H4 (cell line): Measurements from ENCODE around the gene ITGA3. TPM values are rescaled to one million over a fixed set of nuclear protein-coding genes. Genes with fewer than 3 reads are reported as not detected.

Source experiments
- DNase-seq: peaks from one replicate; pipeline ENCODE4 v3.0.0-alpha.2; 2015; ENCODE audit warnings: low spot score
- total RNA-seq: library from RNA; depleted of rRNA; stranded (reverse); fragments of >200 nt; shearing (Covaris generic); gene quantifications from 2 replicates; pipeline ENCODE4 v1.2.3, GENCODE V29; 2014; rRNA removed

ITGA3 gene
- total RNA-seq = 106 and 129 TPM in 2 replicates

- DNase-seq = peak; percentile 88
These were observed at the start of gene ITGA3 for GRCh38 chr17:50055426-50056216. Gene ITGA3 (plus strand): TSS chr17:50056110. CDS start chr17:50056440, 330 bp downstream.

GRCh38 chr17:50009282-50009681 lies 46.6 kb upstream of the ITGA3 start:
- no peak for DNase-seq

- no peak for DNase-seq
These were observed 42.8 kb upstream of the ITGA3 start for GRCh38 chr17:50013079-50013478.

DNA sequence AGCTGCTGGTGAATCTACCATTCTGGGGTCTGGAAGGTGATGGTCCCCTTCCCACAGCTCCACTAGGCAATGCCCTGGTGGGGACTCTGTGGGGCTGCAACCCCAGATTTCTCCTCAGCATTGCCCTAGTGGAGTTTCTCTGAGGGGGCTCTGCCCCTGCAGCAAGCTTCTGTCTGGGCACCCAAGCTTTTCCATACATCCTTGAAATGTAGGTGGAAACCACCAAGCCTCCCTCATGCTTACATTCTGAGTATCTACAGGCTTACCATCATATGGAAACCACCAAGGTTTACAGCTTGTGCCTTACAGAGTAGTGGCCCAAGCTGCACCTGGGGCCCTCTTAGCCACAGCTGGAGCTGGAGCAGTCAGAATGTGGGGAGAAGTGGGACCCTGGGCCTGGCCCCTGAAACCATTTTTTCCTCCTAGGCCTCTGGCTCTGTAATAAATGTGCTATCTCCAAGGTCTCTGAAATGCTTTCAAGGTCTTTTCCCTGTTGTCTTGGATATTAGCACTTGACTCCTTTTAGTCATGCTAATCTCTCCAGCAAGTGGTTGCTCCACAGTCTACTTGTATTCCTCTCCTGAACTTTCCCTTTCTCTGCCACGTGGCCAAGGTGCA lies 41.3 kb upstream of the ITGA3 start:
- DNase-seq = no peak

DNA sequence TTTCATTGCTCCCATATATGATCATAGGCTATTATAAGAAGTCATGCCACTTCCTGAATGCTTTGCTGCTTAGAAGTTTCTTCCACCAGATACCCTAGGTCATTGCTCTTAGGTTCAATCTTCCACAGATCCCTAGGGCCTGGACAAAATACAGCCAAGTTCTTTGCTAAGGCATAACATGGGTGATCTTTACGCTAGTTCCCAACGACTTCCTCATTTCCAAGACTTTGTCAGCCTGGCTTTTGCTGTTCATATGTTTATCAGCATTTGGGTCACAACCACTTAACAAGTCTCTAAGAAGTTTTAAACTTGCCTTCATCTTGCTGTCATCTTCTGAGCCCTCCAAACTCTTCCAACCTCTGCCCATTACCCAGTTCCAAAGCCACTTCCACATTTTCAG lies 40.8 kb upstream of the ITGA3 start:
- no peak for DNase-seq

- DNase-seq = no peak
These were observed 37.0 kb upstream of the ITGA3 start for GRCh38 chr17:50018909-50019308.

DNA sequence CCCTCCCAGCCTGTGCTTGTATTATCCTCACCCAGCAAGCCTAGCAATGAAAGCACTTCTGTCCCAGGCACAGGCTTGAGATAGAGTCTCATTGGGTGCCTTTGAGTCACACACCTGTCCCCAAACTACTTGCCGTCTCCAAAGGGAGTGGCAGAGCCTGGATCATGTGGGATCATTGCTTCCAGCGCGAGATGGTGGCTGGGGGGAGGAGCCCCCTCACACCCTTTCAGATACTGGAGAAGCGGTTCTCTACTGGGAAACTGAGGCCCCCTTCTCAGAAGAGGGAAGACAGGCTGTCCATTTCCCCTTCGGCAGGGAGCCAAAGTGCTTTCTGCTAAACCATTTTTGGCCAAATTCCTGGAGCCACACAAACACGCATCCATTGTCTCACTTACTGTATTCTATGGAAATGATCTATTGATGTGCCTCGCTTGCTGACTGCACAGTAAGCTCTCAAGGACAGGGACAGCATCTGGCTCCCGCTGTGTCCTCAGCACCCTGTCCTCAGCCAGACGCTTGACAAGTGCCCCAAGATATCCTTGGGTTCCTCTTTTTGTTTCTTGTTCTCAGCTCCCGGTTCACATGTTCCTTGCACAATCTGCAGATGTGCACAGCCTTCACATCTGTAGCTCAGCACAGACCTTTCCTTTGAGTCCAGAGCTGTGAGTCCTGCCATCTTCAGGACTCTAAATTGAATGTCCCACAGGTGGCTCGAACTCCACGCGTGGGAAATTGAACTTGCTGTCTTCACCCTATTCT lies 34.9 kb upstream of the ITGA3 start:
- DNase-seq = no peak

DNA sequence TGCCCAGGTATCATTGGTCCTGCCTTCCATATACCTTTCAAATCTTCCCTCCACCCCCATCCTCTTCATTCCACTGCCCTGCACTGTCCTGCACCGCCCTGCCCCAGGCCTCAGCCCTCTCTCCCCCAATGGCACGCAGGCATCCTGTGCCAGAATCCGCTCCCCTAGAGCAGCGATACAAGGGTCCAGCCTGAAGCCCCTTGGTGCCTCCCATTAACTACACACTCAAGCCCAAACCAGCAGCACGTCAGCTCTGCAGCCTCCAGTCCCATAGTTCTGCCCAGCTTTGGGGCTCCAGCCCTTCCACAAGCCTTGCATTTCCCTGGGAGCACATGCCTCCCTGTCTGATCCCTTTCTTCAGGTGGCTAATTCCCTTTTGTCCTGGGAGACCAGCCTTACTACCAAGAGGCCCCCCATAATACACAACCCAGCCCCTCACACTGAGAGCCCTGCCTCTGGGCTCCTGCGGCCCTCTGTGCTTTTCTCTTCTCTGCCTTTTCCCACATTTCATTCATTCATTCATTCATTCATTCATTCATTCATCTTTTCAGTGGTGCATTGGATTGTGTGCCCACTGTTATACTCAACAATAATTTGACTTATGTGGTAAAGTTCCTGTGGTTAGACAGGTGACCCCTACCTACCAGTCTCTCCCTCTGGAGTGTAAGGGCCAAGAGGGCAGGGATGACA lies 34.1 kb upstream of the ITGA3 start:
- no peak for DNase-seq

- DNase-seq = no peak
These were observed 33.3 kb upstream of the ITGA3 start for GRCh38 chr17:50022463-50023130.

- no peak for DNase-seq
These were observed 32.4 kb upstream of the ITGA3 start for GRCh38 chr17:50023520-50023919.

DNA sequence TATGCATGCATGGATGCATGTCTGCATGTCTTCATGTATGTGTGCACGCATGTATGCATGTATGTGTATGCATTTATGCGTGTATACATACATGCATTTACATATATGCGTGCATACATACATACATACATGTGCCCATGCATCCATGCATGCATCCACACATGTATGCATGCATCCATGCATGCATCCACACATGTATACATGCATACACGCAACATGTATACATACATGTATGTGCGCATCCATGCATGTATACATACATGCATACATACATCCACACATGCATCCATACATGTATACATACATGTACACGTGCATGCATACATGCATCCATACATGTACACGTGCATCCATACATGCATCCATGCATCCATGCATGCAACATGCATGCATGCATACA lies 31.1 kb upstream of the ITGA3 start:
- DNase-seq = no peak

DNA sequence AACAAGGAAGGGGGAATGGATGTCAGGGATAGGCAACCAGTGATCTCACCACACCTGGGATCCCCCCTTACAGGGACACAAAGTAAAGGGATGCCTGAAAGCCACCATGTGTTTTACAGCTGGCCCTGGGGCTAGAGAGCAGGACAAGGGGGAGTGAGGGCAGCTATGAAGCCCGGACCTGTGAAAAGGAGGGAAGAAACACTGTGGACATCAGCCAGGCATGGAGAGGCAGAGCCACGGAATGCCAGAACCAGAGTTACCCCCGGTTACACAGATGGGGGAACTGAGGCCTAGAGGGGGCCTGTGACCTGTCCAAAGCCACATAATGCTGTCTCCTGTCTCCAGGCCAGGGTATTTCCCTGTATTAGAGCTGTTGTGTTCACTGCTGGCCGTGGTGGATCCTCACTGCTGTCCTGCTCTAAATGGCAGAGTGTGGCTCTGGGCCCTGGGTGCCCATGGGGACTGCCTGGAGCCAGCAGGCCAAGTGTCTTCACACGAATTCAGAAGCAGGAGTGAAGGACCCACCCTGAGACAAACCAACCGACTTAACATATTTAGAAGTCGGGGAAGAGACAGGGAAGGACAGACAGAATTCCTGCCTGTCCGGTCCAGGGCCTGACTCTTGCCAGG lies 29.7 kb upstream of the ITGA3 start:
- DNase-seq = no peak

- DNase-seq = peak; percentile 88
These were observed 29.1 kb upstream of the ITGA3 start for GRCh38 chr17:50026837-50027171.

DNA sequence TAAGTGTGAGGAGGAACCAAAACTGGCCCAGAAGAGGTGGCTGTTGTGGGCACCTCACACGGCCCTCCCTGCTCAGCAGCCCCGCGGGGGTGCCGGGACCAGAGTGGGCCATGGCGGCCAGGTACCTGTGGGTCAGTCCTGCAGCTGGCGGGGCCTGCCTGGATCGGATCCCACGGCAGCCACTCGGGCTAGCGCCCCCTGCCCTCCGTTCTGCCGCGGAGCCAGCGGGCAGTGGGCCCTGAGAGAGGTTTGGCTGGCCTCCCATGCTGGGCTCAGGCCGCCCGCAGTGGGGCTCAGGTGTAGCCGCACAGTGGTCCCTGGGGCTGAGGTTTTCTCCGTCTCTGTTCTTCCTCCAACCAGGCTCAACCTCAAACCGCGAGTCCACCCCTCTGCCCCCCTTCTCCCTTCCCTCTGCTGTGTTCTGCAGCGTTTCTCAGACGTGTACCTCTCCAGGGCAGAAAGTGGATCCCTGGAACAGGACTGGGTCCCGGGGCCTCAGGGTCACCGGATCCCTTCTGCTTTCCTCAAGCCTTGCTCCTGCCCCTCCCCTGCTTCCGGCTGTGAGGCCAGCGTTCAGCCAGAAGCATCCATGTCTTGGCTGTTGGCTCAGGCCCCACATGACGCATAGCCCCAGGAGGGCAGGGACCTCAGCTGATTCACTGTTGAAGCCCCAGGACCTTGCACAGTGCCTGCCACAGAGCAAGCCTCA lies 28.6 kb upstream of the ITGA3 start:
- peak; percentile 99 for DNase-seq

DNA sequence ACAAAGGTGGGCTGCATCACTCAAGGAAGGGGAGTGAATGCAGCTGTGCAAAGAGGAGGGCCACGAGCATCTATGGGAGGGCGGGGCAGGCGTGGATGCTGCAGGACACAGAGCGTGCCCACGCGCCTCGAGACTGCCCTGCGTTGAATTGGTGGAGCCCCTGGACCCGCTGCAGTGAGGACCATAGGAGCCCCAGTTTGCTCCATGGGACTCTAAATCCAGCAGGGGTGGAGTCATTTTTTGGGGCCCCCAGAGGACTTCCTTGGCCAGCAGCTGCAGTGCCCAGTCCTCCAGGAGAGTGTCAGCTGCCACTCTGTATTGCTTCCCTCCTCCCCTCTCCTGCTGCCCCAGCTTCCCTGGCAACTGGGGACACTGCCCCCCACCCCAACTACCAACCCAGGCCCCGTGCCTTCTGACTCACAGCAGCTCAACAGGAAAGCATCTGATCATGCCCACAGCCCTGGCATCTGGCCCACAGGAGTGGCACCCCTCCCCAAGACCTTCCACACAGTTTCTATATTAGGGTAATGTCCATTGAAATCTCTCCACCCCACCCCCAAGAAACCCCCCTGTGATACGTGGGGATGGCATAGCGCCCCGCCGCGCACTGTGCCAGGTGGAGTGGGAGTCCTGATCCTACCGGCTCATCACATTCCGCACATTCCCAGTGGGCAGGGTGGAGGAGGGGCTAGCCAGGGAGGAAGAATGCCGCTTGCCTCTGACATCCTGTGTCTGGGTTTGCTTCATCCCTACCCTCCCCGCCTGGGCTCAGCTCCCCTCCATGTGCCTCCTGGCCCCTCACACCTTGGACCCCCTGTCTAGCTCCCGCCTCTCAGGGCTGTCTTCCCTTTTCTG lies 27.8 kb upstream of the ITGA3 start:
- DNase-seq = peak; percentile 95

DNA sequence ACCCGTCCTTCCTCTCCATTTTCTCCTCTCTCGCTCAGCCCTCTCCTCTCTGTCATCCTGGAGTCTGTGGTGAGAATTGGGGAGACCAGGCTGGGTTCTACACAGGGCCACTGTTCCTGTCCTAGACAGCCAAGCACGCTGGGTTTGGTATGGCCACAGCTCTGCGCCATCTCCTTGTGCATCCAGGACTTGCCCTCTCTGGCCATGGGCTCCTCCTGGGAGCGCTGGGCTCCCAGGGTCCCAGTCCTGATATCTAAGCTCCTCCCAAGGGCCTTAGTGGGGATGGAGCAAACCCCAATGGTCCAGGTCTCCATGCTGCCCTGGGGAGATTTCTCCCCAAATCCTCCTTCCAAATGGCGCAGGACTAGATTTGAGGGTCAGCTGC lies 27.2 kb upstream of the ITGA3 start:
- DNase-seq = no peak

- no peak for DNase-seq
These were observed 26.7 kb upstream of the ITGA3 start for GRCh38 chr17:50029185-50029584.

GRCh38 chr17:50033316-50033715 lies 22.6 kb upstream of the ITGA3 start:
- DNase-seq = no peak

DNA sequence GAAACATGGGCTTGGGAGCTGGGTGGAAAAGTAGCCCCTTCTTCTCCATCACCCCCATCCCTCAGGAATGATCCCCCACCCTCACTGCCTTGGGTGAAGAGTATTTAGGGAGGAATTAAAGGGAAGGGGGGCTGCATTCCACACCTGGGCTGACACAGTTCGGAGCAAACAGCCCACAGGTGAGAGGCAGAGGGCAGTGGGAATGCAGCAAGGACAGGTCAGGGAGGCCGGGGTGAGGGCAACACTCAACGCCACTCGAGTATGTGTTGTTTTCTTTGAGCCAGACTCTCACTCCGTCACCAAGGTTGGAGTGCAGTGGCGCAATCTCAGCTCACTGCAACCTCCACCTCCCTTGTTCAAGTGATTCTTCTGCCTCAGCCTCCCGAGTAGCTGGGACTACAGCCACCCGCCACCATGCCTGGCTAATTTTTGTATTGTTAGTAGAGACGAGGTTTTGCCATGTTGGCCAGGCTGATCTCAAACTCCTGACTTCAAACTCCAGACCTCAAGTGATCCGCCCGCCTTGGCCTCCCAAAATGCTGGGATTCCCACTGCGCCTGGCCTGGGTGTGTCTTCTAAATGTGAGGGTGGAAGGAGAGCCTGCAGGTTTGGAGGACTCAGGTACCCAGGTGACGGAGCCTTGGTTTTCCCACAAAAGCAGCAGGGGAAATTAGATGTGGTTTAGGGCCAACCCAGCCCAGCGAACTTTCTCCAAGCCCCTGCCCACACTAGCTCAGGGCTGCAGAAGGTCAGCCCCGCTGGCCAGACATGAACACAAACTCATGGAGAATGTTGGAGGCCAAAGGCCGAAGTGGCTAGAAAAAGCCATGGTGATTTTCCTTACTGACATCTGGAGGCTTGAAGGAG lies 21.2 kb upstream of the ITGA3 start:
- no peak for DNase-seq
